Astrocyte (in vitro differentiated cells and primary cell): Measurements from ENCODE around the gene TPRKB. TPM values are rescaled to one million over a fixed set of nuclear protein-coding genes. Genes with fewer than 3 reads are reported as not detected.

Experiments
- DNase-seq: peaks from one replicate; pipeline ENCODE4 v3.0.0-alpha.2; 2010; ENCODE audit warnings: low read depth
- FAIRE-seq: peaks from 2 replicates; lab custom pipeline; 2011; peaks lifted over from hg19 to GRCh38; lab: Jason Lieb, UNC
- H2AFZ ChIP-seq: 2 replicates; pipeline ENCODE4 v1.6.0; 2012; ENCODE audit warnings: low read depth, low read length, inconsistent platforms
- H3K27ac ChIP-seq: 2 replicates; pipeline ENCODE4 v1.5.1; 2011; ENCODE audit warnings: low read depth, low read length, inconsistent platforms
- H3K27me3 ChIP-seq: 2 replicates; pipeline ENCODE4 v1.6.0; 2011; ENCODE audit warnings: low read length, inconsistent platforms; ENCODE audit not compliant: insufficient read depth
- H3K36me3 ChIP-seq: 2 replicates; pipeline ENCODE4 v1.5.1; 2011; ENCODE audit warnings: low read length, inconsistent platforms; ENCODE audit not compliant: insufficient read depth
- H3K4me1 ChIP-seq: 2 replicates; pipeline ENCODE4 v1.5.1; 2011; ENCODE audit warnings: low read length, inconsistent platforms; ENCODE audit not compliant: insufficient read depth
- H3K4me2 ChIP-seq: 2 replicates; pipeline ENCODE4 v1.6.0; 2012; ENCODE audit warnings: low read length, inconsistent platforms
- H3K4me3 ChIP-seq: 2 replicates; pipeline ENCODE4 v1.5.1; 2011; ENCODE audit warnings: low read depth, mild to moderate bottlenecking, low read length, inconsistent platforms; ENCODE audit not compliant: insufficient read depth
- H3K79me2 ChIP-seq: 2 replicates; pipeline ENCODE4 v1.6.0; 2012; ENCODE audit warnings: mild to moderate bottlenecking, low read length, inconsistent platforms; ENCODE audit not compliant: insufficient read depth
- H3K9ac ChIP-seq: 2 replicates; pipeline ENCODE4 v1.6.0; 2012; ENCODE audit warnings: mild to moderate bottlenecking, low read length, inconsistent platforms
- H3K9me3 ChIP-seq: 2 replicates; pipeline ENCODE4 v1.5.1; 2012; ENCODE audit warnings: low read depth, mild to moderate bottlenecking, low read length, inconsistent platforms; ENCODE audit not compliant: insufficient read depth
- H4K20me1 ChIP-seq: 2 replicates; pipeline ENCODE4 v1.6.0; 2012; ENCODE audit warnings: low read length, inconsistent platforms; ENCODE audit not compliant: insufficient read depth
- H3K27ac Mint-ChIP-seq: one replicate; pipeline ENCODE4 v1.8.0; 2021; ENCODE audit warnings: mild to moderate bottlenecking, mixed read lengths; ENCODE audit not compliant: unreplicated experiment
- H3K27me3 Mint-ChIP-seq: one replicate; pipeline ENCODE4 v1.8.0; 2021; ENCODE audit warnings: low read depth, mixed read lengths; ENCODE audit not compliant: unreplicated experiment
- H3K36me3 Mint-ChIP-seq: one replicate; pipeline ENCODE4 v1.8.0; 2021; ENCODE audit warnings: low read depth, mixed read lengths; ENCODE audit not compliant: unreplicated experiment
- H3K4me1 Mint-ChIP-seq: one replicate; pipeline ENCODE4 v1.8.0; 2021; ENCODE audit warnings: low read depth, mixed read lengths; ENCODE audit not compliant: unreplicated experiment
- H3K4me3 Mint-ChIP-seq: one replicate; pipeline ENCODE4 v1.8.0; 2021; ENCODE audit warnings: mild to moderate bottlenecking, moderate library complexity, mixed read lengths; ENCODE audit not compliant: unreplicated experiment
- H3K9me3 Mint-ChIP-seq: one replicate; pipeline ENCODE4 v1.8.0; 2021; ENCODE audit warnings: mild to moderate bottlenecking, mixed read lengths; ENCODE audit not compliant: unreplicated experiment
- CTCF ChIP-seq: IDR thresholded peaks from 2 replicates; pipeline ENCODE4 v1.5.1; 2011; ENCODE audit warnings: low read depth, mild to moderate bottlenecking, inconsistent platforms, low read length, moderate library complexity; ENCODE audit not compliant: insufficient read depth
- EZH2 ChIP-seq: IDR thresholded peaks from 2 replicates; pipeline ENCODE4 v1.6.1; 2012; ENCODE audit warnings: mild to moderate bottlenecking, low read length, inconsistent platforms; ENCODE audit not compliant: insufficient read depth
- total RNA-seq: library from RNA; stranded (reverse); gene quantifications from 2 replicates; pipeline ENCODE4 v1.2.1, GENCODE V29; 2021

Gene TPRKB
- total RNA-seq, 1 donor from 2014 or later = 21.3 TPM

- Histone ChIP-seq H3K79me2 (no peaks in the 10 kb centered on the region), H3K4me3 (no peak overlapping the region), H3K36me3 (no peaks in the 10 kb centered on the region), H3K9me3 (no peaks in the 10 kb centered on the region), H3K27me3 (no peaks in the 10 kb centered on the region), H3K27ac (no peak overlapping the region), H3K4me1 (no peaks in the 10 kb centered on the region), H3K9ac (no peak overlapping the region), H4K20me1 (no peaks in the 10 kb centered on the region), H2AFZ (no peak overlapping the region), H3K4me2 (no peak overlapping the region)
- Mint-ChIP-seq H3K4me1 (no peaks in the 10 kb centered on the region), H3K27me3 (peaks cover 23% of the 10 kb centered on the region), H3K4me3 (no peak overlapping the region), H3K27ac (no peak overlapping the region), H3K9me3 (peaks cover 20% of the 10 kb centered on the region), H3K36me3 (no peaks in the 10 kb centered on the region)
- DNase-seq = no peak
- no peak for FAIRE-seq
- TF ChIP-seq EZH2 = no peak
- TF ChIP-seq CTCF = no peak
These were observed 37.0 kb downstream of the TPRKB start for GRCh38 chr2:73700131-73700611.

- Mint-ChIP-seq H3K27me3 (peaks cover 15% of the 10 kb centered on the region), H3K4me1 (no peaks in the 10 kb centered on the region)
- FAIRE-seq = no peak
These were observed 37.7 kb downstream of the TPRKB start for GRCh38 chr2:73699437-73699836.

More at GRCh38 chr2:73699437-73699836, 37.7 kb downstream of the TPRKB start:
- TF ChIP-seq CTCF = no peak
- TF ChIP-seq EZH2 = no peak
- no peak overlapping the region for H3K4me2 ChIP-seq
- H3K9me3 ChIP-seq = no peaks in the 10 kb centered on the region
- H3K36me3 ChIP-seq = no peaks in the 10 kb centered on the region
- no peaks in the 10 kb centered on the region for H4K20me1 ChIP-seq
- H3K4me3 ChIP-seq = no peak overlapping the region
- no peak overlapping the region for H3K27ac ChIP-seq
- no peaks in the 10 kb centered on the region for H3K4me1 ChIP-seq
- no peak for DNase-seq
- peaks cover 18% of the 10 kb centered on the region for H3K9me3 Mint-ChIP-seq
- no peaks in the 10 kb centered on the region for H3K79me2 ChIP-seq
- H3K27me3 ChIP-seq = no peaks in the 10 kb centered on the region
- H2AFZ ChIP-seq = no peak overlapping the region
- no peaks in the 10 kb centered on the region for H3K36me3 Mint-ChIP-seq
- no peak overlapping the region for H3K4me3 Mint-ChIP-seq
- H3K9ac ChIP-seq = no peak overlapping the region
- no peak overlapping the region for H3K27ac Mint-ChIP-seq
